Measurements from ENCODE around the gene SOX13.

SOX13 gene

GRCh38 chr1:204132718-204133117 lies 59.8 kb downstream of the SOX13 start:
- no peak overlapping the region for H3K4me3 ChIP-seq (ENCODE audit: low read depth, low read length)
- no peak for TF ChIP-seq CTCF (IDR thresholded peaks at IDR 0.05; ENCODE audit: low read depth, low read length)

- H3K4me3 ChIP-seq (ENCODE audit: low read depth, low read length): no peak overlapping the region
- TF ChIP-seq CTCF (IDR thresholded peaks at IDR 0.05; ENCODE audit: low read depth, low read length): no peak
These were observed 61.2 kb downstream of the SOX13 start for GRCh38 chr1:204134103-204134502.

- H3K4me3 ChIP-seq (ENCODE audit: low read depth, low read length): no peak overlapping the region
- no peak for TF ChIP-seq CTCF (IDR thresholded peaks at IDR 0.05; ENCODE audit: low read depth, low read length)
These were observed 63.9 kb downstream of the SOX13 start for GRCh38 chr1:204136814-204137213.

GRCh38 chr1:204139088-204139487 lies 66.2 kb downstream of the SOX13 start:
- no peak overlapping the region for H3K4me3 ChIP-seq (ENCODE audit: low read depth, low read length)
- TF ChIP-seq CTCF (IDR thresholded peaks at IDR 0.05; ENCODE audit: low read depth, low read length): no peak

GRCh38 chr1:204139952-204140351 lies 67.0 kb downstream of the SOX13 start:
- no peak for TF ChIP-seq CTCF (IDR thresholded peaks at IDR 0.05; ENCODE audit: low read depth, low read length)
- H3K4me3 ChIP-seq (ENCODE audit: low read depth, low read length): no peak overlapping the region

- no peak for TF ChIP-seq CTCF (IDR thresholded peaks at IDR 0.05; ENCODE audit: low read depth, low read length)
- H3K4me3 ChIP-seq (ENCODE audit: low read depth, low read length): no peak overlapping the region
These were observed 68.2 kb downstream of the SOX13 start for GRCh38 chr1:204141131-204141530.

GRCh38 chr1:204142032-204142974 lies 69.4 kb downstream of the SOX13 start:
- H3K4me3 ChIP-seq (ENCODE audit: low read depth, low read length): no peak overlapping the region
- no peak for TF ChIP-seq CTCF (IDR thresholded peaks at IDR 0.05; ENCODE audit: low read depth, low read length)

Measured in WI38 (cell line).